H1 (cell line): Measurements from ENCODE around the gene VAPA.

Experiments
- CTCF ChIP-seq, 3 experiments: IDR thresholded peaks; 1 replicate in 2 of 3; 2 replicates in 1 of 3; pipeline versions ENCODE4 v1.5.1 to v1.6.1; 2011; ENCODE audit warnings: low read length in 3 of 3, mild to moderate bottlenecking in 3 of 3, inconsistent platforms in 2 of 3, low read depth in 1 of 3, moderate library complexity in 1 of 3; ENCODE audit not compliant: insufficient read depth in 1 of 3; ENCODE audit errors: control extremely low read depth in 1 of 3
- EZH2 ChIP-seq: fragments of 200-600 bp; sonication (generic); IDR thresholded peaks from 2 replicates; pipeline ENCODE4 v1.7.1; 2012; ENCODE audit warnings: low read depth, mild to moderate bottlenecking, moderate library complexity, low read length, inconsistent platforms; ENCODE audit not compliant: severe bottlenecking
- HDAC2 ChIP-seq, 2 experiments: fragments of 300-600 bp in 1 of 2; sonication (generic) in 1 of 2; IDR thresholded peaks; 2 replicates each; pipeline ENCODE4 v1.6.1; 2011 to 2012; ENCODE audit warnings: low read depth in 2 of 2, low read length in 2 of 2, mild to moderate bottlenecking in 2 of 2, moderate library complexity in 2 of 2, borderline replicate concordance in 1 of 2, inconsistent platforms in 1 of 2
- JUND ChIP-seq: IDR thresholded peaks from 2 replicates; pipeline ENCODE4 v1.6.1; 2011; ENCODE audit warnings: mild to moderate bottlenecking, improper control_type of control experiment, low read length
- POLR2A ChIP-seq, 2 experiments: IDR thresholded peaks; 1 replicate in 1 of 2; 2 replicates in 1 of 2; pipeline ENCODE4 v1.6.1; 2011; ENCODE audit warnings: low read depth in 2 of 2, low read length in 2 of 2, mild to moderate bottlenecking in 2 of 2; ENCODE audit errors: control extremely low read depth in 1 of 2
- POLR2AphosphoS5 ChIP-seq: IDR thresholded peaks from 2 replicates; pipeline ENCODE4 v1.6.1; 2011; ENCODE audit warnings: low read depth, low read length
- SIX5 ChIP-seq: IDR thresholded peaks from 2 replicates; pipeline ENCODE4 v1.6.1; 2011; ENCODE audit warnings: mild to moderate bottlenecking, low read depth, low read length

- no peak for TF ChIP-seq JUND
- TF ChIP-seq POLR2AphosphoS5, result no peak
- no peak for TF ChIP-seq POLR2A (IDR thresholded peaks at IDR 0.05; ENCODE audit: control extremely low read depth in 1 of 2, low read depth in 2 of 2, low read length in 2 of 2)
- no peak for TF ChIP-seq HDAC2 (IDR thresholded peaks at IDR 0.05; ENCODE audit: borderline replicate concordance in 1 of 2, low read depth in 2 of 2, low read length in 2 of 2)
- no peak for TF ChIP-seq CTCF (IDR thresholded peaks at IDR 0.05; ENCODE audit: control extremely low read depth in 1 of 3, insufficient read depth in 1 of 3, low read depth in 1 of 3, low read length in 3 of 3)
- no peak for TF ChIP-seq SIX5
- TF ChIP-seq EZH2, result no peak
Observed at GRCh38 chr18:9949861-9950260, 36.0 kb downstream of the VAPA start.
